IMR-90 (cell line): ENCODE results near the gene FGD5. TPM values are rescaled to one million over a fixed set of nuclear protein-coding genes. Genes with fewer than 3 reads are reported as not detected.

ENCODE experiments used
- ATAC-seq: fragments of 200-7000 bp; cut with Tn5 transposase; 2 replicates; pipeline ENCODE4 v1.9.1; 2020; ENCODE audit warnings: low read depth, mild to moderate bottlenecking, moderate library complexity
- BruUV-seq: library from RNA; stranded (reverse); fragments of 400-500 nt; replicated peaks from 2 replicates; lab custom pipeline; 2021; lab: Mats Ljungman, UMichigan
- CTCF ChIA-PET: fragments of 300-600 bp; formaldehyde crosslinking; extraction: SDS; loops from one replicate; lab custom pipeline; 2021; ENCODE audit warnings: antibody characterized with exemption; lab: Yijun Ruan, JAX
- POLR2A ChIA-PET: fragments of 300-600 bp; sonication (Branson Sonifier 250); formaldehyde crosslinking; loops from one replicate; lab custom pipeline; 2022; ENCODE audit warnings: antibody characterized with exemption; ENCODE audit not compliant: unreplicated experiment; lab: Charles Lee
- DNase-seq: peaks from one replicate; pipeline ENCODE4 v3.0.0; 2013
- H2AFZ ChIP-seq: replicated peaks from 2 replicates; pipeline ENCODE3; 2013; ENCODE audit warnings: low read length, mild to moderate bottlenecking; ENCODE audit not compliant: poor library complexity
- H2AK5ac ChIP-seq: 2 replicates; pipeline ENCODE4 v1.6.1; 2013; ENCODE audit warnings: low read depth, low read length, inconsistent platforms
- H2AK9ac ChIP-seq: replicated peaks from 2 replicates; pipeline ENCODE3; 2013; ENCODE audit warnings: mild to moderate bottlenecking, low read depth, low read length, moderate library complexity; ENCODE audit not compliant: poor library complexity
- H2BK120ac ChIP-seq: 2 replicates; pipeline ENCODE4 v1.6.1; 2013; ENCODE audit warnings: low read depth, low read length, inconsistent platforms
- H2BK15ac ChIP-seq: 3 replicates; pipeline ENCODE4 v1.6.1; 2013; ENCODE audit warnings: low read depth, low read length, inconsistent platforms
- H2BK20ac ChIP-seq: 2 replicates; pipeline ENCODE4 v1.6.1; 2013; ENCODE audit warnings: low read depth, mild to moderate bottlenecking, inconsistent platforms, low read length, moderate library complexity
- H2BK5ac ChIP-seq: 2 replicates; pipeline ENCODE4 v1.6.1; 2013; ENCODE audit warnings: mild to moderate bottlenecking, low read depth, low read length, inconsistent platforms; ENCODE audit not compliant: poor library complexity, severe bottlenecking
- H3K14ac ChIP-seq: replicated peaks from 2 replicates; pipeline ENCODE4 v1.6.1; 2013; ENCODE audit warnings: low read depth, low read length, inconsistent platforms
- H3K18ac ChIP-seq: 2 replicates; pipeline ENCODE4 v1.6.1; 2013; ENCODE audit warnings: low read depth, low read length, control low read depth
- H3K23ac ChIP-seq: 2 replicates; pipeline ENCODE4 v1.6.1; 2013; ENCODE audit warnings: low read depth, low read length, inconsistent platforms
- H3K27ac ChIP-seq: 2 replicates; pipeline ENCODE4 v1.5.1; 2013; ENCODE audit warnings: mild to moderate bottlenecking, control low read depth, low read length; ENCODE audit not compliant: insufficient read depth
- H3K27me3 ChIP-seq: 2 replicates; pipeline ENCODE4 v1.6.1; 2013; ENCODE audit warnings: low read length; ENCODE audit not compliant: control insufficient read depth, insufficient read depth
- H3K36me3 ChIP-seq: 2 replicates; pipeline ENCODE4 v1.6.1; 2013; ENCODE audit warnings: low read length, mixed read lengths; ENCODE audit not compliant: control insufficient read depth, insufficient read depth
- H3K4ac ChIP-seq: 2 replicates; pipeline ENCODE4 v1.6.1; 2013; ENCODE audit warnings: low read depth, low read length, inconsistent platforms
- H3K4me1 ChIP-seq: 2 replicates; pipeline ENCODE4 v1.6.1; 2013; ENCODE audit warnings: low read length, mixed read lengths; ENCODE audit not compliant: control insufficient read depth, insufficient read depth
- H3K4me2 ChIP-seq: 2 replicates; pipeline ENCODE4 v1.6.1; 2013; ENCODE audit warnings: low read depth, mild to moderate bottlenecking, control low read depth, low read length, moderate library complexity
- H3K4me3 ChIP-seq: 2 replicates; pipeline ENCODE4 v1.5.1; 2013; ENCODE audit warnings: low read depth, mild to moderate bottlenecking, control low read depth, low read length, moderate library complexity; ENCODE audit not compliant: insufficient read depth
- H3K56ac ChIP-seq: 2 replicates; pipeline ENCODE4 v1.6.1; 2013; ENCODE audit warnings: low read length, inconsistent platforms; ENCODE audit not compliant: insufficient read depth; ENCODE audit errors: extremely low read depth
- H3K79me1 ChIP-seq, 2 experiments: 2 replicates each; pipeline ENCODE4 v1.6.1; 2013; ENCODE audit warnings: low read length in 2 of 2, inconsistent platforms in 1 of 2, low read depth in 1 of 2
- H3K9ac ChIP-seq: 2 replicates; pipeline ENCODE4 v1.6.1; 2013; ENCODE audit warnings: low read depth, low read length, control low read depth
- H3K9me1 ChIP-seq: 2 replicates; pipeline ENCODE4 v1.6.1; 2013; ENCODE audit warnings: low read length, inconsistent platforms; ENCODE audit not compliant: insufficient read depth
- H3K9me3 ChIP-seq: 2 replicates; pipeline ENCODE4 v1.6.1; 2013; ENCODE audit warnings: low read length; ENCODE audit not compliant: control insufficient read depth, insufficient read depth
- H4K20me1 ChIP-seq: 2 replicates; pipeline ENCODE4 v1.6.1; 2013; ENCODE audit warnings: low read length, inconsistent platforms; ENCODE audit not compliant: insufficient read depth
- H4K5ac ChIP-seq: 2 replicates; pipeline ENCODE4 v1.6.1; 2013; ENCODE audit warnings: mild to moderate bottlenecking, low read depth, low read length, control low read depth
- H4K8ac ChIP-seq, 2 experiments: 2 replicates each; pipeline ENCODE4 v1.6.1; 2013; ENCODE audit warnings: low read depth in 2 of 2, low read length in 2 of 2, control low read depth in 1 of 2, inconsistent platforms in 1 of 2
- H4K91ac ChIP-seq: 2 replicates; pipeline ENCODE4 v1.6.1; 2013; ENCODE audit warnings: low read depth, low read length, inconsistent platforms; ENCODE audit not compliant: insufficient read depth
- CEBPB ChIP-seq: IDR thresholded peaks from 2 replicates; pipeline ENCODE4 v1.6.1; 2012; ENCODE audit warnings: low read depth, low read length, improper control_type of control experiment
- CTCF ChIP-seq: conservative IDR thresholded peaks from 2 replicates; pipeline ENCODE4 v1.5.1; 2012; ENCODE audit warnings: mild to moderate bottlenecking, low read depth, low read length, improper control_type of control experiment
- ELK1 ChIP-seq: fragments of 150-350 bp; IDR thresholded peaks from 2 replicates; pipeline ENCODE4 v1.6.1; 2016; ENCODE audit warnings: low read depth, mild to moderate bottlenecking, low read length, moderate library complexity, borderline replicate concordance
- FOS ChIP-seq: fragments of 150-350 bp; IDR thresholded peaks from 2 replicates; pipeline ENCODE4 v1.6.1; 2016; ENCODE audit warnings: low read depth, low read length
- MAFK ChIP-seq: IDR thresholded peaks from 2 replicates; pipeline ENCODE4 v1.6.1; 2012; ENCODE audit warnings: low read depth, low read length, improper control_type of control experiment
- MAZ ChIP-seq: IDR thresholded peaks from 2 replicates; pipeline ENCODE4 v1.6.1; 2012; ENCODE audit warnings: low read depth, mild to moderate bottlenecking, low read length, improper control_type of control experiment, moderate library complexity, borderline replicate concordance
- NFE2L2 ChIP-seq: fragments of 150-350 bp; IDR thresholded peaks from 2 replicates; pipeline ENCODE4 v1.6.1; 2016; ENCODE audit warnings: low read depth, mild to moderate bottlenecking, low read length
- POLR2A ChIP-seq: IDR thresholded peaks from 2 replicates; pipeline ENCODE4 v1.6.1; 2012; ENCODE audit warnings: mild to moderate bottlenecking, low read depth, low read length
- RAD21 ChIP-seq: IDR thresholded peaks from 2 replicates; pipeline ENCODE4 v1.6.1; 2012; ENCODE audit warnings: low read length, improper control_type of control experiment
- RCOR1 ChIP-seq: IDR thresholded peaks from 2 replicates; pipeline ENCODE4 v1.6.1; 2012; ENCODE audit warnings: mild to moderate bottlenecking, low read length, improper control_type of control experiment; ENCODE audit not compliant: insufficient replicate concordance
- RFX5 ChIP-seq: IDR thresholded peaks from 2 replicates; pipeline ENCODE4 v1.8.0; 2012; ENCODE audit warnings: low read depth, mild to moderate bottlenecking, low read length, moderate library complexity
- SMC3 ChIP-seq: fragments of 150-350 bp; IDR thresholded peaks from 2 replicates; pipeline ENCODE4 v1.6.1; 2016; ENCODE audit warnings: low read depth, mild to moderate bottlenecking, antibody characterized with exemption, low read length, moderate library complexity
- WGBS, 2 experiments: methylation state at CpG; one replicate each; pipeline versions ENCODE4 v1.1.5 to v1.1.7; 2013; ENCODE audit warnings: missing lambda C conversion rate in 2 of 2; ENCODE audit not compliant: insufficient read length in 1 of 2; ENCODE audit errors: extremely low coverage in 2 of 2; 5-methylcytosine and 5-hydroxymethylcytosine counted together
- dilution Hi-C: fragments of 300-500 bp; cut with HindIII; formaldehyde crosslinking; loops from one replicate; pipeline ENCODE4 v1.14.3; 2018; ENCODE audit warnings: low sequenced_read_pairs; ENCODE audit not compliant: unreplicated experiment
- in situ Hi-C: fragments of 300-500 bp; cut with MboI; formaldehyde crosslinking; loops from 3 replicates; pipeline ENCODE4 v1.14.3; 2019; ENCODE audit warnings: low sequenced_read_pairs, inconsistent platforms, mixed read lengths
- intact Hi-C: fragments of 100-400 bp; cut with micrococcal nuclease; formaldehyde crosslinking; loops from 2 replicates; pipeline ENCODE4 v1.10.0; 2022
- polyA plus RNA-seq, 3 experiments: library from polyadenylated mRNA; depleted of rRNA; stranded (reverse); fragments of >200 nt; gene quantifications; 2 replicates each; pipeline ENCODE4 v1.2.3, GENCODE V29; 2012; ENCODE audit warnings: low replicate concordance in 1 of 3
- total RNA-seq: library from RNA; depleted of rRNA; stranded (reverse); fragments of >200 nt; gene quantifications from 2 replicates; pipeline ENCODE4 v1.2.3, GENCODE V29; 2012

The FGD5 gene
- total and polyA plus RNA-seq, 2 of the 4 experiments (the other 2 are of a cell fraction), result not detected

- H3K9me3 ChIP-seq, result no peaks in the 10 kb centered on the region
- H3K23ac ChIP-seq, result no peak overlapping the region
- dilution Hi-C loops, result no loop called here
- H3K36me3 ChIP-seq, result no peaks in the 10 kb centered on the region
- POLR2A ChIA-PET, result no interaction called here
- H3K18ac ChIP-seq, result no peak overlapping the region
- no peaks in the 10 kb centered on the region for H3K4me1 ChIP-seq
- no peak overlapping the region for H2AFZ ChIP-seq
- no peak for DNase-seq
- no peak overlapping the region for H3K4me3 ChIP-seq
- CTCF ChIA-PET, result no interaction called here
- H3K9me1 ChIP-seq, result no peaks in the 10 kb centered on the region
- no peaks in the 10 kb centered on the region; a peak in 1 of 4 replicates for H3K79me1 ChIP-seq
- WGBS, 2 experiments, result 100% methylated on average over 2 of the region's 6 CpGs; no CpG with 5 or more reads in 1 of the 2 experiments
- in situ Hi-C loops, result loop anchor here (25.0 kb wide), 1 partner anchor 277 kb away; the partner anchor contains the start of gene CAPN7
- no peak overlapping the region for H3K9ac ChIP-seq
- H2AK5ac ChIP-seq, result no peak overlapping the region
- H4K20me1 ChIP-seq, result no peaks in the 10 kb centered on the region
- BruUV-seq, result no TSS peak
- TF ChIP-seq FOS (no peak), NFE2L2 (no peak), CTCF (no peak), SMC3 (no peak), MAZ (no peak), RAD21 (no peak), ELK1 (no peak), MAFK (no peak), POLR2A (no peak), CEBPB (no peak), RCOR1 (no peak), RFX5 (no peak)
- no peak overlapping the region for H3K27ac ChIP-seq
- no peak for ATAC-seq
- H2BK15ac ChIP-seq, result no peak overlapping the region
- no peak overlapping the region for H2BK5ac ChIP-seq
- H2BK120ac ChIP-seq, result no peak overlapping the region
- no peak overlapping the region for H3K56ac ChIP-seq
- H3K14ac ChIP-seq, result no peak overlapping the region
- no peak overlapping the region for H4K5ac ChIP-seq
- H3K4ac ChIP-seq, result no peak overlapping the region
- H3K4me2 ChIP-seq, result no peak overlapping the region
- H2BK20ac ChIP-seq, result no peak overlapping the region
- intact Hi-C loops, result no loop called here
- no peak overlapping the region for H4K91ac ChIP-seq
- H3K27me3 ChIP-seq, result no peaks in the 10 kb centered on the region; the same call in 1 of the 2 replicates
- no peak overlapping the region for H2AK9ac ChIP-seq
- no peak overlapping the region for H4K8ac ChIP-seq
Measured at GRCh38 chr3:14935592-14936345, 117.0 kb downstream of the FGD5 start.
